Retinal pigment epithelial cell (primary cell): Measurements from ENCODE around the gene NAPA.
A peak's percentile ranks its signal among the peaks of the same experiment; 100 is the strongest.

Experiments
- DNase-seq: peaks from one replicate; pipeline ENCODE4 v3.0.0-alpha.2; 2010; ENCODE audit warnings: low read depth
- H3K4me3 ChIP-seq: 2 replicates; pipeline ENCODE4 v1.5.1; 2011; ENCODE audit warnings: mild to moderate bottlenecking, low read length, control low read depth, moderate library complexity
- TF ChIP-seq, protein P1 (sequence below): conservative IDR thresholded peaks from 2 replicates; pipeline ENCODE4 v1.5.1; 2011; ENCODE audit warnings: low read depth, low read length, control low read depth, inconsistent platforms

The NAPA gene

DNA sequence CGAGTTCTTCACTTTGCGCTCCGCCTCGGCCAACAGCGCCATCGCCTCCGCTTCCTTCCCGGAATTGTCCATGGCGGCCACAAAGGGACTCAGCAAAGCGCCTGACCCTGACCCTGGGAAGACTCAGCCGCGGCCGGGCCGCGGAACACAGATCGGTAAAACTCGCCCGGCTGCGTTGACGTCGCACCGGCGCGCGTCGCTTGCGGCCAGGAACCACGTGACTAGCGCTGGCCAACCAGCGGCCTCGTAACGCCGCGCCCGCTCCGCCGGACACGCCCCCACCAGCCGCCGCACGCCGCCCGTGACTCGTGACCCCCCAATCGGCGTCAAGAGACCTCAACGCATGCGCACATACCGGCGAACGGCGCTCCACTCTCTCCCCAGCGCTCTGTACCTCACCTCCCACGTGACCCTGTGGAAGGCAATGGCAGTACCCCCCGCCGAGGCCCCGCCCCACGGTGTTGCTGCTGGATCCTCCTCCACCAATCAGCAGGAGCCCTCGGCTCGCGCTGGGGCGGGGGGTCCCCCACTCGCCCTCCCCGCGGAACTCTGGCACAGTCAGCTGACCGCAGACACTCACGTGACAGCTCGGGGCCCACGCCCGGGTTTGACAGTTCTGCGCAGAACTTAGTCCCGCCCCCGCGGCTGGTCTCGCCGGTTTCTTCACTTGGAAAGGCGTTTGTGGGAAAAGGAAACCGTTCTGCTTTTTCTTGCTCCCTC, at the start of gene NAPA:
Gene NAPA (minus strand): TSS at position 195 of the 720 bp plus-strand sequence. CDS start 123 bp downstream, at position 72.
- DNase-seq, result peak; percentile 99
- H3K4me3 ChIP-seq, result peak within 1 kb of the TSS; percentile 99
- TF ChIP-seq, protein P1, sequence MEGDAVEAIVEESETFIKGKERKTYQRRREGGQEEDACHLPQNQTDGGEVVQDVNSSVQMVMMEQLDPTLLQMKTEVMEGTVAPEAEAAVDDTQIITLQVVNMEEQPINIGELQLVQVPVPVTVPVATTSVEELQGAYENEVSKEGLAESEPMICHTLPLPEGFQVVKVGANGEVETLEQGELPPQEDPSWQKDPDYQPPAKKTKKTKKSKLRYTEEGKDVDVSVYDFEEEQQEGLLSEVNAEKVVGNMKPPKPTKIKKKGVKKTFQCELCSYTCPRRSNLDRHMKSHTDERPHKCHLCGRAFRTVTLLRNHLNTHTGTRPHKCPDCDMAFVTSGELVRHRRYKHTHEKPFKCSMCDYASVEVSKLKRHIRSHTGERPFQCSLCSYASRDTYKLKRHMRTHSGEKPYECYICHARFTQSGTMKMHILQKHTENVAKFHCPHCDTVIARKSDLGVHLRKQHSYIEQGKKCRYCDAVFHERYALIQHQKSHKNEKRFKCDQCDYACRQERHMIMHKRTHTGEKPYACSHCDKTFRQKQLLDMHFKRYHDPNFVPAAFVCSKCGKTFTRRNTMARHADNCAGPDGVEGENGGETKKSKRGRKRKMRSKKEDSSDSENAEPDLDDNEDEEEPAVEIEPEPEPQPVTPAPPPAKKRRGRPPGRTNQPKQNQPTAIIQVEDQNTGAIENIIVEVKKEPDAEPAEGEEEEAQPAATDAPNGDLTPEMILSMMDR, result no peak

DNA sequence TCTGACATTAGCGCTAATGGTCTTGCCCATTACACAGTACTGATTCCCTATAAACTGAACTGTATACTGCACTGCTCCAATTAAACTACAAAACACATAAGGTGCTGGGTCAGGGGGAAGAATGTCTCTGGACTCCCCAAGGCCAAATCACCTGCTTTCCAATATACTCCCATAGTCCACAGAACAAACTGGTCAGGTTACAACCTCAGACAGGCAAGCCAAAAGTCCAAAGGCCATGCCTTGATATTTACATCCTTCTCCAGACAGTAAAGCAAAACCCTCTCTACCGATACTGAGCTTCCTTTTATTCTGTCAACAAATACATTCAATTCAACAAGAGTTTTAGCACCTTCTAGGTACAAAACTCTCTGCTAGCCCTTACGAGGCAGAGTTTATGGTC, 49.2 kb upstream of the NAPA start:
- no peak for DNase-seq
- no peak overlapping the region for H3K4me3 ChIP-seq
- TF ChIP-seq, protein P1, result no peak

DNA sequence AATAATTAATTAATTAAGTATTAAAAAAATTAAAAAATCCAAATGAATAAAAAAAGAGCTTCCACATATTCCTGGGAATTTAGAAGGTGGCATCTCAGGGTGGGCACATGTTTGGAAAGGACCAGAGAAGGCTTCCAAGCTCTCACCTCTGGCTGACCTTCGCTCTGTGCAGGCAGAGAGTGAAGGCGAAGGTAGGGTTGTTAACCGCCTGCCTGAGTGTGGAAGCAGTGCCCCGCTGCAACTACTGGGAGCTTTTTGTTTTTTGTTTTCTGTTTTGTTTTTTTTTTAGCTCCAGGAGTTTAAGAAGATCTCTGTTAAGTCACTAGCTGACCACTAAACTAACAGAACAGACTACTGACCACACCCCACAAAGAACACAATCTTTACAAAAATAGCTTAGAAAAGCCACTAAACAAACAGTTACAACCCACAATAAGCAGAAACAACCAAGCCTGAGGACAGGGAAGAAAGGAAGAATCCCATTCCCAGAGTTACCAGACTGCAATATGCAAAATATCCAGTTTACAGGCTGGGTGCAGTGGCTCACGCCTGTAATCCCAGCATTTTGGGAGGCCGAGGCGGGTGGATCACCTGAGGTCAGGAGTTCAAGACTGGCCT, 46.7 kb upstream of the NAPA start:
- H3K4me3 ChIP-seq, result no peak overlapping the region
- TF ChIP-seq, protein P1, result no peak
- no peak for DNase-seq

DNA sequence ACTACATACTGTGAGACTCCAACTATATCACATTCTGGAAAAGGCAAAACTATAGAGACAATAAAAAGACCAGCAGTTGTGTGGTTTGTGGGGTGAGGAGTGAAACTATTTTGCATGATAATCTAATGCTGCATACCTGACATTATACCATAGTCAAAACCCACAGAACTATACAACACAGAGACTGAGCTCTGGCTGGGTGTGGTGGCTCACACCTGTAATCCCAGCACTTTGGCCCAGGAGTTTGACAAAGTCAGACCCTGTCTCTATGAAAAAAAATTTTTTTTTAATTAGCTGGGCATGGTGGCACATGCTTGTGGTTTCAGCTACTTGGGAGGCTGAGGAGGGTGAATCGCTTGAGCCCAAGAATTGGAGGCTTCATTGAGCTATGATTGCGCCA, 46.1 kb upstream of the NAPA start:
- DNase-seq, result no peak
- no peak overlapping the region for H3K4me3 ChIP-seq
- TF ChIP-seq, protein P1, result no peak

DNA sequence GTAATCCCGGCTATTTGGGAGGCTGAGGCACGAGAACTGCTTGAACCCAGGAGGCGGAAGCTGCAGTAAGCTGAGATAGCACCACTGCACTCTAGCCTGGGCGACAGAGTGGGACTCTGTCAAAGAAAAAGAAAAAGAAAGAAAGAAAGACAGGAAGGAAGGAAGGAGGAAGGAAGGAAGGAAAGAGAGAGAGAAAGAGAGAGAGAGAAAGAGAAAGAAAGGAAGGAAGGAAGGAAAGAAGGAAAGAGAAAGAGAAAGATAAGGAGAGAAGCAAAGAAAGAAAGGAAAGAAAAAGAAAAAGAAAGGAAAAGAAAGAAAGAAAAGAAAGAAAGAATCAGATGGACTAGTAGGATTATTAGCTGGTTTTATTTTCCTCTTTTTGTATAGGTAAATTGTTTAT, 35.3 kb upstream of the NAPA start:
- DNase-seq, result no peak
- no peak overlapping the region for H3K4me3 ChIP-seq
- TF ChIP-seq, protein P1, result no peak

DNA sequence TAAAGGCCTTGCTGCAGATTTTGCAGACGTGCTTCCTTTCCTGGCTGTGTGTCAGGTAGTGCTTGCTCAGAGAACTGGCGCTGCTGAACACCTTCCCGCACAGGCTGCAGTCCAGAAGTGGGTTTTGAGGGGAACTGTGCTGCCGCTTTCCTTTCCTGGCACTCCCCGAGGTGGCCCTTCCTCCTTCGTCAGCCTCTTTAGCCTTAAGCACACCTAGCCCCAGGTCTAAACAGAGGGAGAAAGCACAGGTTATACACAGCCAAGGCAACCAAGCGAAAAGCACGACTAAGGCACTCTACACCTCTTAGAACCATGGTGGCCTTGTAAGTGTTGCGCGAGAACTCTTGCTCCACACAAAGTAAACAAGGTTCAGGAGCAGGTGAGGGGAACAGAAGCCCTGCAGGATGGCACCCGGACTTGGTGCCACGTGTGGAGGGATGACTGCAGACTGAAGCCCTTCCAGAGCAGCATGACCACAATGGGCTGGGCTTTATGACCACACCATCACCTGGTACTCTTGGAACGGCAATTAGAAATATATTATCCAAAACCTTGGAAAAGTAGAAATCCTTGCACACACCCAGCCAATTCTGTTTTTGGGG, 34.5 kb upstream of the NAPA start:
- DNase-seq, result no peak
- no peak overlapping the region for H3K4me3 ChIP-seq
- TF ChIP-seq, protein P1, result no peak
